GM12878 (cell line): ENCODE measurements around the gene ANGPTL5. TPM values are rescaled to one million over a fixed set of nuclear protein-coding genes. Genes with fewer than 3 reads are reported as not detected.

Experiments
- ATAC-seq: fragments of 200-7000 bp; cut with Tn5 transposase; 3 replicates; pipeline ENCODE4 v1.9.1; 2020; ENCODE audit warnings: mild to moderate bottlenecking, moderate library complexity
- BruUV-seq: library from RNA; stranded (reverse); fragments of 400-500 nt; replicated peaks from 2 replicates; lab custom pipeline; 2021; lab: Mats Ljungman, UMichigan
- CTCF ChIA-PET: fragments of 300-600 bp; sonication (Branson Sonifier 250); formaldehyde crosslinking; extraction: SDS; loops from one replicate; lab custom pipeline; 2021; ENCODE audit warnings: inconsistent platforms; lab: Yijun Ruan, JAX
- POLR2A ChIA-PET: fragments of 350-600 bp; formaldehyde crosslinking; extraction: SDS; loops from one replicate; lab custom pipeline; 2021; ENCODE audit warnings: inconsistent platforms; lab: Charles Lee
- RAD21 ChIA-PET: fragments of 300-600 bp; sonication (Branson Sonifier 250); formaldehyde crosslinking; loops from one replicate; lab custom pipeline; 2023; ENCODE audit warnings: antibody characterized with exemption; ENCODE audit not compliant: unreplicated experiment; lab: Charles Lee
- SMC1A ChIA-PET: fragments of 300-600 bp; sonication (Branson Sonifier 250); formaldehyde crosslinking; loops from one replicate; lab custom pipeline; 2023; ENCODE audit not compliant: unreplicated experiment, uncharacterized antibody; lab: Charles Lee
- DNase-seq: peaks from one replicate; pipeline ENCODE4 v3.0.0-alpha.2; 2011; ENCODE audit warnings: low read depth, low spot score
- FAIRE-seq: peaks from 3 replicates; lab custom pipeline; 2011; peaks lifted over from hg19 to GRCh38; lab: Jason Lieb, UNC
- H2AFZ ChIP-seq: 2 replicates; pipeline ENCODE4 v1.6.0; 2011; ENCODE audit warnings: low read depth, low read length, control low read depth; ENCODE audit not compliant: control insufficient read depth
- H3K27ac ChIP-seq: 2 replicates; pipeline ENCODE4 v1.5.1; 2011; ENCODE audit warnings: control low read depth; ENCODE audit not compliant: control insufficient read depth, insufficient read depth
- H3K27me3 ChIP-seq, 2 experiments: replicated peaks in 1 of 2; 2 replicates each; pipeline versions ENCODE4 v1.6.0 to v1.6.1; 2011; ENCODE audit warnings: low read length in 1 of 2; ENCODE audit not compliant: control insufficient read depth in 2 of 2, insufficient read depth in 2 of 2
- H3K36me3 ChIP-seq, 2 experiments: 2 replicates each; pipeline ENCODE4 v1.5.1; 2011; ENCODE audit warnings: low read length in 1 of 2; ENCODE audit not compliant: control insufficient read depth in 2 of 2, insufficient read depth in 2 of 2
- H3K4me1 ChIP-seq: 2 replicates; pipeline ENCODE4 v1.6.1; 2011; ENCODE audit warnings: mild to moderate bottlenecking, low read length, moderate library complexity, mixed read lengths; ENCODE audit not compliant: control insufficient read depth, insufficient read depth
- H3K4me2 ChIP-seq: 2 replicates; pipeline ENCODE4 v1.6.0; 2011; ENCODE audit warnings: control low read depth; ENCODE audit not compliant: control insufficient read depth, insufficient read depth
- H3K4me3 ChIP-seq: fragments of 200-600 bp; sonication (generic); 2 replicates; pipeline ENCODE4 v1.5.1; 2016
- H3K79me2 ChIP-seq: 2 replicates; pipeline ENCODE4 v1.6.0; 2011; ENCODE audit warnings: low read length; ENCODE audit not compliant: control insufficient read depth, insufficient read depth
- H3K9ac ChIP-seq: 2 replicates; pipeline ENCODE4 v1.8.0; 2011; ENCODE audit warnings: low read length, control low read depth, mixed read lengths; ENCODE audit not compliant: control insufficient read depth, insufficient read depth
- H3K9me3 ChIP-seq: replicated peaks from 3 replicates; pipeline ENCODE4 v1.5.1; 2011; ENCODE audit warnings: mild to moderate bottlenecking, low read length; ENCODE audit not compliant: control insufficient read depth, insufficient read depth
- H4K20me1 ChIP-seq: 2 replicates; pipeline ENCODE4 v1.6.0; 2011; ENCODE audit not compliant: control insufficient read depth, insufficient read depth
- WGBS: methylation state at CpG from one replicate; pipeline ENCODE4 v1.1.6; 2016; ENCODE audit warnings: low lambda C conversion rate; ENCODE audit not compliant: insufficient replicate concordance, insufficient coverage; ENCODE audit errors: missing lambda C conversion rate; 5-methylcytosine and 5-hydroxymethylcytosine counted together
- in situ Hi-C: fragments of 300-500 bp; cut with MboI; formaldehyde crosslinking; loops from 9 replicates; pipeline ENCODE4 v1.14.3; 2018; ENCODE audit warnings: mixed read lengths
- intact Hi-C: fragments of 100-400 bp; cut with micrococcal nuclease; formaldehyde crosslinking; loops from one replicate; pipeline ENCODE4 v1.14.2; 2022; ENCODE audit not compliant: unreplicated experiment
- polyA plus RNA-seq, 11 experiments: library from polyadenylated mRNA; depleted of rRNA in 4 of 11; unstranded in 6 of 11; stranded (reverse) in 5 of 11; fragments of >200 nt; fragmentation: Nextera tagmentation in 4 of 11; fragmentation: Illumina TruSeq in 1 of 11; extraction: Ambion mirVana in 4 of 11; extraction: Trizol in 1 of 11; gene quantifications; 1 replicate in 1 of 11; 2 replicates in 10 of 11; pipeline versions ENCODE4 v1.2.1 to v1.2.3, GENCODE V29; 2011 to 2016; ENCODE audit warnings: inconsistent platforms in 2 of 11, missing spikeins in 2 of 11, low read depth in 1 of 11
- total RNA-seq, 4 experiments: library from RNA; depleted of rRNA in 3 of 4; stranded (reverse); fragments of >200 nt in 3 of 4; fragmentation: Illumina TruSeq in 1 of 4; extraction: Trizol in 1 of 4; gene quantifications; 2 replicates each; pipeline versions ENCODE4 v1.2.1 to v1.2.3, GENCODE V29; 2013 to 2021
- TF ChIP-seq, protein P1 (sequence below), 3 experiments: IDR thresholded peaks in 2 of 3; conservative IDR thresholded peaks in 1 of 3; 2 replicates each; pipeline ENCODE4 v1.5.1; 2011; ENCODE audit warnings: low read depth in 3 of 3, low read length in 3 of 3, mild to moderate bottlenecking in 3 of 3, control low read depth in 2 of 3, moderate library complexity in 2 of 3, inconsistent platforms in 1 of 3, mixed read lengths in 1 of 3; ENCODE audit not compliant: control insufficient read depth in 2 of 3, insufficient read depth in 1 of 3; ENCODE audit errors: extremely low read depth in 1 of 3
- TF ChIP-seq, protein P2 (sequence below): fragments of 450-650 bp; formaldehyde crosslinking; IDR thresholded peaks from 2 replicates; pipeline ENCODE4 v1.5.0; 2022; ENCODE audit warnings: mild to moderate bottlenecking, missing genetic modification characterization

ANGPTL5 gene
- total and polyA plus RNA-seq, 10 of the 15 experiments (the other 5 are each of a cell fraction or from before 2014, with no cell fraction given) = not detected

DNA sequence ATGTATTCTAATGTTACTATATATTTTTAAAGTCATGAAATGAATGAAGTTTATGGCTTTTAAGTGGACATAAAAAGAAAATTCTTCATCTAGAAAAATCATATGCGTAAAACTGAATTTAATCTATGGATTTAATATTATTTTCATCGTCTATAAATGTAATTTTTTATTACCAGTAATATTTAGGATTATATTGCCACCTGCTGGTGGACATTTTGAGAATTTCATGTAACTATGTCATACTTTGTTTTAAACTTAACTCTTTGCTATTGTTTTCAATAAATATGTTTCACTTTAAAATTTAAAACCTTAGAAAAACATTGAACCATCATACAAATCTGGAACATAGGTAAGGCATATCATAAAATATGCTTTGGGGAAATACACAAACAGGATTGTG is 68.1 kb downstream of the ANGPTL5 start:
- intact Hi-C loops = loop anchor here (2.0 kb wide), 1 partner anchor 391 kb away; no protein-coding TSS in a partner anchor

More for the DNA sequence above, 68.1 kb downstream of the ANGPTL5 start:
- Histone ChIP-seq H3K9ac (no peak overlapping the region), H3K4me1 (no peaks in the 10 kb centered on the region)
- SMC1A ChIA-PET = interaction anchor here (1.1 to 1.4 kb wide), 3 partner anchors 57 to 413 kb away, joined by 3 to 4 read pairs (median 3); no protein-coding TSS in a partner anchor
- DNase-seq = no peak
- in situ Hi-C loops = loop anchor here (10.0 kb wide), 1 partner anchor 383 kb away; no protein-coding TSS in a partner anchor
- POLR2A ChIA-PET = no interaction called here
- TF ChIP-seq, protein P1, sequence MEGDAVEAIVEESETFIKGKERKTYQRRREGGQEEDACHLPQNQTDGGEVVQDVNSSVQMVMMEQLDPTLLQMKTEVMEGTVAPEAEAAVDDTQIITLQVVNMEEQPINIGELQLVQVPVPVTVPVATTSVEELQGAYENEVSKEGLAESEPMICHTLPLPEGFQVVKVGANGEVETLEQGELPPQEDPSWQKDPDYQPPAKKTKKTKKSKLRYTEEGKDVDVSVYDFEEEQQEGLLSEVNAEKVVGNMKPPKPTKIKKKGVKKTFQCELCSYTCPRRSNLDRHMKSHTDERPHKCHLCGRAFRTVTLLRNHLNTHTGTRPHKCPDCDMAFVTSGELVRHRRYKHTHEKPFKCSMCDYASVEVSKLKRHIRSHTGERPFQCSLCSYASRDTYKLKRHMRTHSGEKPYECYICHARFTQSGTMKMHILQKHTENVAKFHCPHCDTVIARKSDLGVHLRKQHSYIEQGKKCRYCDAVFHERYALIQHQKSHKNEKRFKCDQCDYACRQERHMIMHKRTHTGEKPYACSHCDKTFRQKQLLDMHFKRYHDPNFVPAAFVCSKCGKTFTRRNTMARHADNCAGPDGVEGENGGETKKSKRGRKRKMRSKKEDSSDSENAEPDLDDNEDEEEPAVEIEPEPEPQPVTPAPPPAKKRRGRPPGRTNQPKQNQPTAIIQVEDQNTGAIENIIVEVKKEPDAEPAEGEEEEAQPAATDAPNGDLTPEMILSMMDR (IDR thresholded peaks at IDR 0.05 in 2 of 3, conservative IDR thresholded peaks at IDR 0.05 in 1 of 3; ENCODE audit: control insufficient read depth in 2 of 3, extremely low read depth in 1 of 3, insufficient read depth in 1 of 3, low read depth in 3 of 3, low read length in 3 of 3) = peak in 1 of 3 experiments; percentile 5; a peak in 2 of 6 replicates
- TF ChIP-seq, protein P2, sequence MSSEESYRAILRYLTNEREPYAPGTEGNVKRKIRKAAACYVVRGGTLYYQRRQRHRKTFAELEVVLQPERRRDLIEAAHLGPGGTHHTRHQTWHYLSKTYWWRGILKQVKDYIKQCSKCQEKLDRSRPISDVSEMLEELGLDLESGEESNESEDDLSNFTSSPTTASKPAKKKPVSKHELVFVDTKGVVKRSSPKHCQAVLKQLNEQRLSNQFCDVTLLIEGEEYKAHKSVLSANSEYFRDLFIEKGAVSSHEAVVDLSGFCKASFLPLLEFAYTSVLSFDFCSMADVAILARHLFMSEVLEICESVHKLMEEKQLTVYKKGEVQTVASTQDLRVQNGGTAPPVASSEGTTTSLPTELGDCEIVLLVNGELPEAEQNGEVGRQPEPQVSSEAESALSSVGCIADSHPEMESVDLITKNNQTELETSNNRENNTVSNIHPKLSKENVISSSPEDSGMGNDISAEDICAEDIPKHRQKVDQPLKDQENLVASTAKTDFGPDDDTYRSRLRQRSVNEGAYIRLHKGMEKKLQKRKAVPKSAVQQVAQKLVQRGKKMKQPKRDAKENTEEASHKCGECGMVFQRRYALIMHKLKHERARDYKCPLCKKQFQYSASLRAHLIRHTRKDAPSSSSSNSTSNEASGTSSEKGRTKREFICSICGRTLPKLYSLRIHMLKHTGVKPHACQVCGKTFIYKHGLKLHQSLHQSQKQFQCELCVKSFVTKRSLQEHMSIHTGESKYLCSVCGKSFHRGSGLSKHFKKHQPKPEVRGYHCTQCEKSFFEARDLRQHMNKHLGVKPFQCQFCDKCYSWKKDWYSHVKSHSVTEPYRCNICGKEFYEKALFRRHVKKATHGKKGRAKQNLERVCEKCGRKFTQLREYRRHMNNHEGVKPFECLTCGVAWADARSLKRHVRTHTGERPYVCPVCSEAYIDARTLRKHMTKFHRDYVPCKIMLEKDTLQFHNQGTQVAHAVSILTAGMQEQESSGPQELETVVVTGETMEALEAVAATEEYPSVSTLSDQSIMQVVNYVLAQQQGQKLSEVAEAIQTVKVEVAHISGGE = no peak
- TF ChIP-seq, all 136 proteins: peak for 1
- Histone ChIP-seq H3K4me2 (no peak overlapping the region), H3K36me3 (no peaks in the 10 kb centered on the region), H3K9me3 (no peaks in the 10 kb centered on the region), H3K79me2 (no peaks in the 10 kb centered on the region), H3K27me3 (no peaks in the 10 kb centered on the region; a peak in 1 of 4 replicates), H3K27ac (no peak overlapping the region), H4K20me1 (no peaks in the 10 kb centered on the region), H2AFZ (no peak overlapping the region), H3K4me3 (no peak overlapping the region)
- CTCF ChIA-PET = interaction anchor here (1.0 to 2.7 kb wide), 5 partner anchors 12 to 818 kb away, joined by 3 to 17 read pairs (median 5); no protein-coding TSS in a partner anchor
- BruUV-seq = no TSS peak
- RAD21 ChIA-PET = interaction anchor here (1.1 kb wide), 1 partner anchor 13 kb away, joined by 3 read pairs; no protein-coding TSS in a partner anchor
- no peak for FAIRE-seq
- no peak for ATAC-seq
- 2% methylated on average over 2 of the region's 2 CpGs for WGBS
